Left cardiac atrium (tissue), 4 donors: ENCODE data around the gene TGFA. TPM values are rescaled to one million over a fixed set of nuclear protein-coding genes. Genes with fewer than 3 reads are reported as not detected.

Source experiments
- ATAC-seq, 2 donors: fragments of 200-7000 bp; cut with Tn5 transposase; one replicate each; pipeline ENCODE4 v1.9.1; 2020; ENCODE audit warnings: mild to moderate bottlenecking in 2 of 2, moderate library complexity in 2 of 2
- DNase-seq: peaks from one replicate; pipeline ENCODE4 v3.0.0-alpha.2; 2020
- intact Hi-C, 2 donors: fragments of 100-400 bp; cut with DNase I; formaldehyde crosslinking; loops; one replicate each; pipeline versions ENCODE4 v1.14.1 to v1.15.1; 2022 to 2023
- total RNA-seq, 2 donors: library from RNA; stranded (reverse); fragmentation: NEBNext Ultra II Directional; extraction: Animal tissue kit (Norgen Biotek cat#: 25700); gene quantifications; one replicate each; pipeline ENCODE4 v1.2.1, GENCODE V29; 2021
- donor health status: DM: no; HTN: yes; CAD: no.
- donor health status: DM: no; HTN: yes; CAD: no; lungs with severe emphysema.
- donor health status: DM: yes; HTN: yes; CAD: no.
- donor health status: Dilated cardiomyopathy.

TGFA gene
- total RNA-seq, 2 donors from 2014 or later = 1.0 TPM

DNA sequence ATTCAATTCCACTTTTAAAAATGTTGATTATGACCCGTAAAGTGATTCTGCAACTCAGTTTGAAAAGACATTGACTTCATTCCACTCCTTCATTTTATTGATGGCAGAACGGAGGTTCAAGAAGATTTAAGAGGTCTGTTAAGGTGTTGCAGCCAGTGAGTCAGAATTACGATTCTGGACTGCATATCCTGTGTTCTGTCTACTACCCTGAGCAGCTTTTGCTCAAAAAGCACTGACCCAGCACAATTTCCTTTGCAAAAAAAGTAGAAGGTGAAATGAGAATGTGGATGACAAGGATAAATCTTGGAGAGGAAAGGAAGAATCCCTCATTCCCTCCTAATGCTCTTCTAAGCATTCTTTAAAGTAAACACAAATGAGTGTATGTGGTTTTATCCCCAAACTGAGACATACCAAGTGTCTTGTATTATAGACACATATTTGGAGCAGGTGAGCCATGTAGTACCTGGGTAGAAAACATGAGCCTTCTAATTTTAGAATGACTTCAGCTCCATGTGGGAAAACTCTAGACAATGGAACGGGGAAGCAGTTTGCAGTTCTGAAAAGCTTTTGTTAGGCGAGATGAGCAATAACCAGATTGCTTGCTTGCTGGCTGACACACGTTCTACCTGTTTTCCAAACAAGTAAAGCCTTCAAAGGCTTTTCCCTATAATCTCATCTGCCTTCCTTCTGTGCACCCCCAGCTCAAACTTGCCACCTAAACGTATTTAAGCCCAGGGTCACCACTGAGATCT is 44.7 kb downstream of the TGFA start:
- intact Hi-C loops = no loop called here
- no peak for DNase-seq
- no peak for ATAC-seq

DNA sequence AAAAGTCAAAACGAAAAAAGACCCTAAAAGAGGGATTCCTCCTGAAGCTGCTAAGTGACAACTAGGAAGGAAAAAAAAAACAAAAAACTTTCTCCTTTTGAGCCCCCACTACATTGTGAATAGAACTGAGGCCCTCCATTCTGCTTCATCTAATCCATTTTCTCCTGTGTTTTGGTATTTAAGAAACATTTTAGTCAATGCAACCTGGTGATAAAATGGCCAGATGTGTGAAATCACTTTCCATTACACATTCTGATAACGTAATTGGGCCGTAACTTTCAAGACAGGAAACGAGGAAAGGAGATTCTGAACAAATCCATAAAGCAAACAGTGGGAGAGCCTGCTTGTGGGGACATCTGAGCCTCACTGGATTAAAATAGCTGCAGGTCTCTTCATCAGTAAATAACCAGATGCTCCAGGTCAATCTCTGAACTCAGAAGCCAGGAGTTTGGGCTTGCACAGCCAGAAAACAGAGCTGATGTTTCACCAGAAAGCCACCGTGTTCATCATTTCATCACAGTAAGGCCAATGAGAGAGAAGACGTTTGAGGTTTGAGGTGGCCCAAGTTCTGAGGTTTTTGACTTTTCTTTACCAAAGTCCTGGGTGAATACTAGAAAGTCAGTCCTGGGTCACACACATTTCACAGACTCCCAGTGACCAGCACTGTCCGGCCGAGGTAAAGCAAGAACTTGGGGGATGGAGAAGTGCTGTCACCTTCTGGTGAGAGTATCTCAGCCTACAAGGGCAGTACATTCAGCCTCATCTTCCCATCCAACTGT is 47.8 kb downstream of the TGFA start:
- intact Hi-C loops = no loop called here
- ATAC-seq = no peak
- DNase-seq = no peak

DNA sequence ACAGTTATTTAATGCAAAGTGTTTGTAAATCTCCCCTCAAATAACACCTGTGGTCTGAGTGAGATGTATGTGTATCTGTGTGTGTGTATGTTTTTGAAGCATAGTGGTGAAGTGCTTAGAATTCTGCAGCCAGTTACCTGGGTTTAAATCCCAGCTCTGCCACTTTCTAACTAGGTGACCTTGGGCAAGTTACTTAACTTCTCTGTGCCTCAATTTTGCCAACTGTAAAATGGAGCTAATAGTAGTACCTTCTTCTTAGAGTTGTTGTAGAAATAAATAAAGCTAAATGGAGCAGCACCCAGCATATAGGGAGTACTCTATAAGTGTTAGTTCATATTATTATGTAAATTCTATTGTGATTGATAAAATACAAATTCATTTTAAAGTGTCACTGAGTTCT is 48.9 kb downstream of the TGFA start:
- intact Hi-C loops = no loop called here
- DNase-seq = no peak
- no peak for ATAC-seq

DNA sequence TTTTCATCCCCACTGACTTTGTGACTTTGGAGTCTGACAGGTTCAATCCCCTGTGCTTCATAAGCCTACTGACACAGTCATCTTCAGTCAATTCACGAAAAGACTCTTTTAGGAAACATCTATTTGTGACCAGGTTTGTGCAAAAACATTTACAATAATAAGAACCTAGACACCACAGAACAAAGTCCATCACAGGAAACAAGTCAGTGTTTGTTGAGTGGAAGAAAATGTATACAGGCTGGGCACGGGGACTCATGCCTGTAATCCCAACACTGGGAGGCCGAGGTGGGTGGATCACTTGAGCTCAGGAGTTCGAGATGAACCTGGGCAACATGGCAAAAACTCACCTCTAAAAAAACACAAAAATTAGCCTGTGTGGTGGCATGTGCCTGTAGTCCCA is 49.7 kb downstream of the TGFA start:
- ATAC-seq = no peak
- intact Hi-C loops = no loop called here
- DNase-seq = no peak

DNA sequence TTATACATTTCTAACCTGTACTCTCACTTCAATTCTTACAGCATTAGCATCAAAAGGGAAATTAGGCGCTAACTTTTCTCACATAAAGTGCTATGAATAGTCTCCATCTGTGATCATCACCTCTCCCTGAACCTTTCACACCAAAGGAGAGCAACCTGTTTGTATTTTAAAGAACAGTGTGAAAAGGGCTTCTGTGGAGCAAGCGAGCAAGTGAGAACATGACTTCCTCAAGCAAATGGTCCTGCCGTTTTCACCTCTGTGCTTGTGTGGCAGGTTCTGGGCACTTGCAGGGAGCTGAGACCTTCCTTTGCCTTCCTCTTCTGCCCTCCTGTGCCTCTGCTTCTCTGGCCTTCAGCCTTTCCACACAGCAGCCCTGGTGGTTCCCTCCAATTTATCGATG is 51.9 kb downstream of the TGFA start:
- intact Hi-C loops = no loop called here
- ATAC-seq = no peak
- no peak for DNase-seq

GRCh38 chr2:70501215-70501614 is 52.4 kb downstream of the TGFA start:
- intact Hi-C loops = no loop called here
- ATAC-seq (no peak), DNase-seq (no peak)

- intact Hi-C loops = no loop called here
- no peak for ATAC-seq
These were observed 54.4 kb downstream of the TGFA start for GRCh38 chr2:70499253-70499652.

GRCh38 chr2:70498528-70498927 is 55.1 kb downstream of the TGFA start:
- no peak for ATAC-seq
- intact Hi-C loops = no loop called here
- DNase-seq = no peak

More at GRCh38 chr2:70499253-70499652, 54.4 kb downstream of the TGFA start:
- no peak for DNase-seq

DNA sequence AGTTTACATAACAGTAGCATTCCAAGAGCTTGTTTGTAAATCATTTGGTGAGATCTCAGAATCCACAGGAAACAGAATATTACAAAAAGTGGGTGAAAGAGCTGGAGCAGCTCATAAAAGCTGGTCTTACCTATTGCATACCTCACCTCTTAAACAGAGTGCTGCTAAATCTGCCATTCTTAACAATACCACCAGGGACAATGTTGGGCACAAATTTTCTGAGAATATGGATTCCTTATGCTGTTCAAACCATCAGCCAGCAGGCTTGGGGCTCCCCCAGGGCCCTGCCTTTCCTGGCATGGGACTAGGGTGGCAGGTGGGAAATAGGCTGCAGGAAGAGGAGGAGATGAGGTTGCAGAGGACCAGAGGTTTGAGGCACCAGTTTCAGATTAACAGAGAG is 55.6 kb downstream of the TGFA start:
- DNase-seq (no peak), ATAC-seq (no peak)
- intact Hi-C loops = no loop called here

GRCh38 chr2:70496819-70497218 is 56.8 kb downstream of the TGFA start:
- intact Hi-C loops = no loop called here
- DNase-seq (no peak), ATAC-seq (no peak)

DNA sequence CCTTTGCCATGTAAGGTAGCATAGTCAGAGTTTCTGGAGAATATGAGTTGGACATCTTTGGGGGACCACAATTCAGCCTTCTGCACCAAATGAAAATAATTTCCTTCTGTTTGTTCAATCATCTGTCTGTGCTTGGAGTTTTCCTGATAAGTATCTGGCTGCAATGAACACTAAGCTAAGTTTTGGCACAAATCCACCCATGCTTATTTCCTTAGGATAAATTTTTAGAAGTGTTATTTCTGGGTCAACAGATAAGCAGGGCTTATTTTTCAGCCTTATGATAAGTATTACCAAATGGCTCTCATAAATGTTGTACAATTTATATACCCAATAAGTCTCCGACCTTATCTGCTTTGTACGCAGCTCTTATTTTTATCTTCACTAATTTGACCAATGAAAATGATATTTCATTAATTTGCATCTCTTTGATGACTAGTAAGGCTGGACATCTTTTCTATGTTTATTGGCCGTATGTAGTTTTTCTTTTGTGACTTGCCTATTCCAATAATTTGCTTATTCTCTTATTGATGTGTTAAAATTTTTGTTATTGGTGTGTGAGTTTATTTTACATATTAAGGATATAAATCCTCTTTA is 59.2 kb downstream of the TGFA start:
- ATAC-seq = no peak

DNA sequence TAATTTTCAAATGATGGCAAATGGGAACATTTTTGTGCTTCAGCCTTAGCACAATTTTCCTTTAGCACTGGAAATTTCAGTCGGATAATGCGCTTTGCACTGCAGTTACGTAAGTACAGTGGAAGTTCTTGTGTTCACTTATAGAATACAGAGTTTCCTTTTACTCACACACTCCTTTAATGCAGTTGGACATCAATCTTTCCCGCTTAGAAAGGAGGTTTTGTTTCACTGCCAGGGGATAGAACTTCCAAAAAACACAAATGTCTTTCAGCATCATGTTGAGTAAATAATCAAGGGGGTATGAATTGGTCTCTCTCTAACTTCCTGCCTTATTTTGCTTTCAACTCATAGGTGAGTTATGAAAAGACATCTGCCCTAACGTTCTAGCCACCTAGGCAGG is 63.2 kb downstream of the TGFA start:
- ATAC-seq (no peak), DNase-seq (no peak)
- intact Hi-C loops = no loop called here

More for the DNA sequence above, 59.2 kb downstream of the TGFA start:
- DNase-seq = no peak
- intact Hi-C loops = no loop called here

GRCh38 chr2:70489165-70489564 is 64.5 kb downstream of the TGFA start:
- DNase-seq (no peak), ATAC-seq (no peak)
- intact Hi-C loops = no loop called here

- DNase-seq (no peak), ATAC-seq (no peak)
- intact Hi-C loops = no loop called here
These were observed 69.5 kb downstream of the TGFA start for GRCh38 chr2:70484086-70484485.

GRCh38 chr2:70482401-70482800 is 71.2 kb downstream of the TGFA start:
- intact Hi-C loops = no loop called here
- DNase-seq = no peak
- no peak for ATAC-seq

- no peak for DNase-seq
- no peak for ATAC-seq
- intact Hi-C loops = no loop called here
These were observed 73.2 kb downstream of the TGFA start for GRCh38 chr2:70480468-70480867.

DNA sequence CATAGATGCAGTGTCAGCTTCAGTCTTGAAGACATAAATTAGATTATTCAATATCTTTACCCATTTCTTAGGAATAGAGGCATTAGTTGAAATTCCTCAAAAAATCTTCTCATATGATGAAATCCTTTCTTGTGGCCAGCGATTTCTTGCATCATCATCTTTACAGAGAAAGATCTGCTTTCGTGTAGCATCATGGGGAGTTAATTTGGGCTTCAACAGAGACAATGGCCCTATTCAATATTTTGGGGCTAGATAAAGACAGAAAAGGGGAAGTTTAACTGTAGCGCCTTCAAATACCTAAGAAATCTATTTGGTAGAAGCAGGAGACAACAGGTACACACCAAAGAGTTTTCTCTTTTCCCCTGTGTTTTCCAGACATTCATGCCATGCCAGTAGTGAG is 73.8 kb downstream of the TGFA start:
- no peak for DNase-seq
- intact Hi-C loops = no loop called here
- no peak for ATAC-seq

DNA sequence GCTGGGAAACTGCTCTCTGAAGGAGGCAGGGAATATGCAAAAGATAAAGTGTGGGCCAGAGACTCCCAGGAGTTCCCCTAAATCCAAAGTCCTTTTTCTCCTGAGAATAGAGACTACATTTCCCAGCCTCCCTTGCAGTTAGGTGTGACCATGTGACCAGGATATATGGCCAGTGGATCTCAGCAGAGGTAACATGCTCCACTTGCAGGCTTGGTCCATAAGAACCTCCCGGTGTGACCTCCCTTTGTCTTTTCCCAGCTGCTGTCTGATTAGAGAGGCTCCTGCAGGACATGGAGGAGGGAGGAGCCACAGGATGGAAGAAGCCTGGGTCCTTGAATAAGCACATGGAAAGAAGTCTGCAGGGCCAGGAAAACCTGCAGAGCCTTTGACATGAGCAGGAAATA is 76.2 kb downstream of the TGFA start:
- DNase-seq = no peak
- ATAC-seq = no peak
- intact Hi-C loops = no loop called here

DNA sequence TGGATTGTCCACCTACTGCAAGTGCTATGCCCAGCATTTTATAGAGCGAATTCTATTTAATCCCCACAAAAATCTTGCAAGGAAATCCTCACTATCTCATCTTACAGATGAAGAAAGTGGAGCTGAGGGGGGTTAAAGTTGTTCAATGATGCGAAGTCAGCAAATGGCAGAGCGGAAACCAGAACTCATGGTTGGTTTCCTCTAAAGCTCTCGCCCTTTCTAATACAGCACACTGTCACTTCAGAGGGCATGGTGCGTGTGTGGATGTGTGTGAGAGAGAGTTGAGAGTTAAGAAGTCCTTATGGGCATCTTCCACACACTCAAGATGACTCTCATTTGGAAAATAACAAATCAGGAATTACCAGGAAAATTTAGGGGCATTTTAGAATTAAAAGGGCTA is 78.4 kb downstream of the TGFA start:
- ATAC-seq = no peak
- DNase-seq = no peak
- intact Hi-C loops = no loop called here

DNA sequence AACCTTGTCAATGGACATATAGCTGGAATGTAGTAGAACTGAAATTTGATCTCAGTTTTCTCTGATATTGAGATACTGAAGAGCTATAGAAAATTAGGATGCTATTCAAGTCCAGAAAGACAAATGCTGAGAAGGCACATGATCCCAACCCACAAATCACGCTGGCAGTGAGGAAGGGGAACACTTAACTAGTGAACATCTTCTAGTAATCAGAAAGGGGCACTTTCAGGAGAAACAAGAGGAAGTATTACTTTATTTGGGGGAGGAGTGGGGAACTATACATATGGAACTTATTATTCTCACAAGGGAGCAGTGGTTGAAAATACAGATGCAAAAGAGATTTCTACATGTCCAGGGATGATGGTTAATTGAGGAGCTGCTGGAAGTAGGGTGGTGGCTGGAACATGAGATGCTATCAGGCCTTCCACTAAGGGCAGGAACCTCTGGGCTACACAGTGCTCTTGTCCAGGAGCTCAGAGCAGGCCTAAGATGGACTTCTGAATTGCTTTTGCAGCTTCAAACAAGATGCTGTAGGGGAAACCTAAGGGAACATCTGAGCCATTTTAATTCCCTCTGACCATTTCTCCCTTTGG is 79.3 kb downstream of the TGFA start:
- DNase-seq (no peak), ATAC-seq (no peak)
- intact Hi-C loops = no loop called here
